Fibroblast of mammary gland (primary cell): Measurements from ENCODE around the gene GFAP.

ENCODE experiments used
- DNase-seq: peaks from one replicate; pipeline ENCODE4 v3.0.0-alpha.2; 2010; ENCODE audit warnings: low read depth
- H3K4me3 ChIP-seq: 2 replicates; pipeline ENCODE4 v1.5.1; 2011; ENCODE audit warnings: low read depth, mild to moderate bottlenecking, low read length, moderate library complexity; ENCODE audit not compliant: control insufficient read depth
- CTCF ChIP-seq: conservative IDR thresholded peaks from 2 replicates; pipeline ENCODE4 v1.5.1; 2011; ENCODE audit warnings: low read depth, low read length, inconsistent platforms; ENCODE audit not compliant: control insufficient read depth, insufficient read depth

The GFAP gene

DNA sequence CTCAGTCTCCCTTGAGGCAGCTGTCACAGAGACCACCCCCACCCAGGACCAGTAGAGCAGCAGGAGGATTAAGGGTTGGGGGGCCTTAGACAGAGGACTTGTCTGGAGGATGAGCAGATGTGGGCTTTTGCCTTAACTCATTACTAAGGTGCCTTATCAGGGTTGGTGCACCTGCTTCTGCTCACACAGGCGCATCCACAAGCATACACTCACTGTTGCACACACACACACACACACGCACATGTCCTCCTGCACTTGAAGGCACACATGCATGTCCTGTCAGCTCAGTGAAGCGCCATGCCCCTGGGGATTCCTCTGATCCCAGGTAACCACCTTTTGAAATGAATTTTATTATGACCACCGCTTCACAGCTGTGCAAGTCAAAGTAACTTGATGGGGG lies 1.2 kb downstream of the GFAP start:
- TF ChIP-seq CTCF, result no peak
- H3K4me3 ChIP-seq, result no peak overlapping the region
- DNase-seq, result no peak

DNA sequence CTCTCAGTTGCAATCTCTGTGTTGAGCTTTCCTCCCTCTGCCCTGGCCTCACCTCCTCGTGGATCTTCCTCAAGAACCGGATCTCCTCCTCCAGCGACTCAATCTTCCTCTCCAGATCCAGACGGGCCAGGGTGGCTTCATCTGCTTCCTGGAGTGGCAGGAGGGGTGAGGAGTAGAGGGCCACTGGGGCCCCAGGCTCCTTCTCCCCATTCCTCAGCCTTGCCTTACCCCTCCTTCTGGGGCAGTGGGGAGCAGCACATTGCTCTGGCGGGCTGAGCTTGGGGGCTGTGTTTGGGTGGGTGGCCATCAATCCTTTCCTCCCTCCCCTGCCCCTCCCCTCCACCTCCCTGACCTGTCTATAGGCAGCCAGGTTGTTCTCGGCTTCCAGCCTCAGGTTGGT lies 1.6 kb downstream of the GFAP start:
- no peak for TF ChIP-seq CTCF
- no peak overlapping the region for H3K4me3 ChIP-seq
- no peak for DNase-seq

GRCh38 chr17:44912763-44913544 lies 2.3 kb downstream of the GFAP start:
- no peak overlapping the region for H3K4me3 ChIP-seq
- no peak for TF ChIP-seq CTCF
- no peak for DNase-seq

DNA sequence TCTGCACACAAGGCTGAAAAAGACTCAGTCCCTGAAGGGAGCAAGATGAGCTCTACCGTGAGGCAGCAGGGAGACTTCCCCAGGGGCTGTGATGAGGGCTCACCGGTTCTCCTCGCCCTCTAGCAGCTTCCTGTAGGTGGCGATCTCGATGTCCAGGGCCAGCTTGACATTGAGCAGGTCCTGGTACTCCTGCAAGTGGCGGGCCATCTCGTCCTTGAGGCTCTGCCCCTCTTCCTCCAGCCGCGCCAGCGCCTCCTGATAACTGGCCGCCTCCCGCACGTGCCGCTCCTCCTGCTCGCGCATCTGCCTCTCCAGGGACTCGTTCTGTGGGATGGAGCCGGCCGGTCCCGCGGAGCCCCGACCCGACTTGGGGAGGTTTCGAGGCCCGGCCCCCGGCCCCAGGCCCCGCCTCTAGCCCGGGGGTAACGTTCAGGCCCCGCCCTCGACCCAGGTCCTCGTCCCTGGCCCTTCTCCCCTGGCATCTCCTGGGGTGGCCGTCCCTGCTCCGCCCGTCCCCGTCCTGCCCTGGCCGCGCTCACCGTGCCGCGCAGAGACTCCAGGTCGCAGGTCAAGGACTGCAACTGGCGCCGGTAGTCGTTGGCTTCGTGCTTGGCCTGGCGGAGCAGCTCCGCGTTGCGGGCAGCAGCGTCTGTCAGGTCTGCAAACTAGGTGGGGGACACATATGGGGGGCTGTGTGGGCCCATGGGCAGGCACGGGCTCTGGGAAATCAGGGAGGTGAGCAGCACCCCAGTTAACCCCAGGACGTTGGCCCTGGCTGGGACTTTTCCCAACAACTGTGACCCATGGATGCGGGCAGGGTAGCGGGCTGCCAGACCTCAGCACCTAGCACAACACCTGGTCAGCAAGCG lies 3.9 kb downstream of the GFAP start:
- DNase-seq, result peak; percentile 49
- peak; percentile 49 for TF ChIP-seq CTCF
- peak overlapping the region; percentile 1 for H3K4me3 ChIP-seq

- no peak for TF ChIP-seq CTCF
- no peak overlapping the region for H3K4me3 ChIP-seq
- DNase-seq, result no peak
Measured at GRCh38 chr17:44910231-44911106, 4.8 kb downstream of the GFAP start.

- no peak overlapping the region for H3K4me3 ChIP-seq
- no peak for TF ChIP-seq CTCF
- peak; percentile 44 for DNase-seq
Measured at GRCh38 chr17:44909681-44910144, 5.6 kb downstream of the GFAP start.
